KBM-7 (cell line): ENCODE results near the gene FMN2.

ENCODE experiments used
- DNase-seq: peaks from one replicate; pipeline ENCODE4 v3.0.0-alpha.2; 2015
- in situ Hi-C: fragments of 300-500 bp; cut with MboI; formaldehyde crosslinking; loops from 2 replicates; pipeline ENCODE4 v1.14.3; 2020; ENCODE audit warnings: low sequenced_read_pairs, low pct_unique_long_range_greater_than_20kb, mixed read lengths

The FMN2 gene

DNA sequence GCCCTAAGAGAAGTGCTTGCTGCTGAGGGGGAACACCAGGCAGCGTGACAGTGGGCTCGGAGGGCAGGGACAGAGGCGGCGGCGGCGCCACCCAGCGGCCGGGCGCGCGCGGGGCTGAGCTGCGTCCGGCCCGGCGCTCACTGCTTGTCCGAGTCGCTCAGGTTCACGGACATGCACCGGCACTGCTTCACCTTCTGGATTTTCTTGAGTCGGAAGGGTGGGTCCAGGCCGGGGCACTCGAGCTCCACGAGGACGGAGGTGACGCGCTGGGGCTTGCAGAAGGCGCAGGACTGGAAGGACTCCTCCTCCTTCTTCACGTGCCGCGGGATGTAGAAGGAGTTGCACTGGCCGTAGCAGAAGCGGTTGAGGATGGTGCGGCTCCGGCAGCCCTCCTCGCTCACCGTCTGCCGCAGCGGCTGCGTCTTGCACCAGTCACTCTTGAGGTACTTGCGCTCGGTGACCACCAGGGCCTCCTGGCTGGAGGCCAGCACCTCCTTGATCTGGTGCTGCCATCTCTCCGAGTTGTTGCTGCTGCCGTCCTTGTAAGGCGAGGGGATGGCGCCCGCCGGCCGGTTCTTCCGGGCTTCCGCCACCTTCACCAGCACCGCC, 401.3 kb downstream of the FMN2 start:
- in situ Hi-C loops = no loop called here
- DNase-seq = no peak

DNA sequence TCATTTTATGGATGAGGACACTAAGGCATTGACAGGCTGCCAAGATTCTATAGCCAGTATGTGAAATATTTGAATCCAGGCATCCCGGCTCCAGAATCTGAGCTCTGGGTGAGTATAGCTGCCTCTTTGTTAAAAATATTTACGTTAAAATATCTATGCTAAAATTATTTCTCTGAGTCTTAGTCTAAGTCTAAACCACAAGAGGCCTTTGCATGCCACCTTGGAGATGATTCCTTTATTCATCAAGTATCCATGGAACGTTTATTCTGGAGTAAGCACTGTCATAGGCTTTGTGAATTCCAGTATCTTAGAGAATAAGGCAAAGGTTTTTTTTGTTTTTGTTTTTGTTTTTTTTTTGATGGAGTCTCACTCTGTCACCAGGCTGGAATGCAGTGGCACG, 403.9 kb downstream of the FMN2 start:
- in situ Hi-C loops = no loop called here

DNA sequence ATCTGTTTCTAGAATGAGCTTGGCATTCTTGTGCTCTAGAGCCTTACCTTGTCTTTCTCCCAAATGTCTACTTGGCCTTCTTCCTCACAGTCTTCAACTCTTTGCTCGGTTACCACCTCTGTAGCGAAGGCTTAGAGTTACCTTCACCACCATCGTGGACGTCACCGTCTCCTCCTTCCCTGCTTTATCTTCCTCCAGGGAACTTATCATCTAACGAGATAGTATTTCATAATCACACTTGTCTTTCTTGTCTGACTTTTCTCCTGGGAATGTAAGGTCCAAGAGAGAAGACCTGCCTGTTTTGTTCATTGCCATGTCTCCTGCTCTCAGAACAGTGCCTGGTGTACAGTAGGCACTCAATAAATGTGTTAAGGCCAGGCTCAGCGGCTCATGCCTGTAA, 404.7 kb downstream of the FMN2 start:
- DNase-seq = no peak
- in situ Hi-C loops = no loop called here

More for the DNA sequence above, 403.9 kb downstream of the FMN2 start:
- DNase-seq = no peak

DNA sequence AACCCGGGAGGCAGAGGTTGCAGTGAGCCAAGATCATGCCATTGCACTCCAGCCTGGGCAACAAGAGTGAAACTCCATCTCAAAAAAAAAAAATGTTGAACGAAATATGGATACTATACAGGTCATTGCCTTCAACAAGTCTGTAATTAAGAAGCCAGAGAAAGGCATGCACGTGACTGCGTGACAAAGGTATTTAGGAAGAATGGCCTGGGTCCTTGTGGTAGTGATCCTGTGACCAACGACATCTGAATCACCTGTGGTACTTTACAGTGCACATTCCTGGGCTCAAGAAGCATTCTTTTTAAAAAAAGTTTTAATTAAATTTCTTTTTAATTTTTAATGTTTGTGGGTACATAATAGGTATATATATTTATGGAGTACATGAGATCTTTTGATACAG, 405.3 kb downstream of the FMN2 start:
- in situ Hi-C loops = no loop called here
- DNase-seq = no peak

DNA sequence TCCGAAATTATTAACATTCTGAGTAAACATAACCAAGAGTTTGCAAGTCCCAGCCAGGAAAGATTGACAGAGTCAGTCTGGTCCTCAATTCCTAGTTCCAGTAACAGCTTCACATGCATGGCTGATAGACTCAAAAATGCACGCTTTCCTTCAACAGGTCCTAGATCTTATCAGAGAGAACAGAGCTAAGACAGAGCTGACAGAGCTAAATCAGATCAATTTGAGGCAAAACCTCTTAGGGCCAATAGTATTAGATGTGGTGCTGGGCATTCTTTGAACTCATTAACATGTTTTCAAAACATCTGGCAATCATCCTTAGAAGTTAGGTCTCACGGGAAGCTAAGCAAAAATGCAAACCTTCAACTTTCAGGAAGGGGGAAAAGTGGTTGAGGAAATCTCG, 406.2 kb downstream of the FMN2 start:
- no peak for DNase-seq
- in situ Hi-C loops = no loop called here

DNA sequence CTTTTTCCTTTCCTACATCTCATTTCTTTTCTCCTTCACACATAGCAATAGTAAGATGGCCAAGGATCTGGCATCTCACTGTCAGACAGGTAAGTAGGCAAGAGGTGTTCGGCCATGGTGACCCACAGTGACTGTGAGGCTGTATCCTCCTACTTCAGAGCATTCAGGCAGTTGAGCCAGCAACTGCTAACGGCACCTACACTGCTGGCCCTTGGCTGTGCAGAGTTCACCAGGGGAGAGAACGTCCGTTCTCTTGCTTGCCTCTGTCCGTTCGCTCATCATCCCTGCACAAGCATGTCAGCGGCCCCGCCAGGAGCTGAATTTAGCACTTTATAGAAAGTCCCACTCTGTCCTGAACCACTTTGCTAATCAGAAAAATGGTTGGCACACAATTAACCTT, 406.7 kb downstream of the FMN2 start:
- DNase-seq = no peak
- in situ Hi-C loops = no loop called here

DNA sequence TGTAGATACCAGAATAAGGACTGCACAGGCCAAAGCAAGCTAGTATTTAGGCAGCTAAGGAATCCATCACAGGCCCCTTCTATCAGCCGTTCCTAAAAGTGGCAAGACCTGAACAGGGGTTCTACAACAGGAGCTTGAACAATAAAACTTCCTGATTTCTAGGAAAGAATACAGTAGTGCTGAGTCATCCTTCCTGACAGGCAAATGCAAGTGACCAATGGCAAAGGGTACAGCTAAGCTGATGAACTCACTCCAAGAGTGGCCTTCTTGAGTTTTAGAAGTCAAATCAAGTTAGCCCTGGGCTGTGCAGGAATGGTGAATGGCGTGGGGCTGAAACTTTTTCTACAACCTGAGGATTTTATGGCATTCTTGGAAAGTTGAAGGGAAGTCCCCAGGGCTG, 407.3 kb downstream of the FMN2 start:
- in situ Hi-C loops = no loop called here
- DNase-seq = peak; percentile 67

DNA sequence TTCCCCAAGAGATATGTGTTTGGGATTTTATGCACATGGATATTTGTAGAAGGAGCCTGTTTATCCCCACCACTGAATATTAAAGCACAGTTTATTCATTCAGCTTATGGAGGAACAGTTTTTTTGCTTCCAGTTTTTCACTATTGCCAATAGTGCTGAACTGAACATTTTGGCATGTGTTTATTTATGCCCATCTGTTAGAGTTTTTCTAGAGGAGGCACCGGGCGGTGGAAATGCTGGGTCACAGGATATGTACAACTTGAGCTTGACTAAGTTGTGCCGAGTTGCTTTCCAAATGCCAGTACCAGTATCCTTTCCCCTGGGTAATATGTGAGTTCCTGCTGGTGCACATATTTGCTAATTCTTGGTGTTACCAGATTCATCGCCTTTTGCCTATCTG, 409.0 kb downstream of the FMN2 start:
- no peak for DNase-seq
- in situ Hi-C loops = no loop called here

DNA sequence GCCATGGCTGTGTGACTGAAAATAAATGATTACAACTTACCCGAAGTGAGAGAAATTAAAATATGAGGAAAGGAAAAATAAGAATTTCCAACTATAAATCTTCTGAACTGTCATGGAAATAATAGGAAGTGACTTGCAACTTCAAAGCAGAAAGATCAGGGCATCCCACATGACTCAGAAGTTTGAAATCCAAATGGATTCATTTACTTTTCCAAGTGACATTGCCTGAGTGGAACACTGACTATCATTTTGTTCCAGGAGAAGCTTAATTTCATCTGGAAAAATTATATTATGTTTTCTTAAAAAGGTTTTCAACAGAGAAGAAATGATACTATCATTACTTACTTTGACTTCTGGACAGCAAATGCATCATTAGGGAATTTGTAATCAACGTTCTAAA, 409.4 kb downstream of the FMN2 start:
- in situ Hi-C loops = no loop called here
- no peak for DNase-seq

DNA sequence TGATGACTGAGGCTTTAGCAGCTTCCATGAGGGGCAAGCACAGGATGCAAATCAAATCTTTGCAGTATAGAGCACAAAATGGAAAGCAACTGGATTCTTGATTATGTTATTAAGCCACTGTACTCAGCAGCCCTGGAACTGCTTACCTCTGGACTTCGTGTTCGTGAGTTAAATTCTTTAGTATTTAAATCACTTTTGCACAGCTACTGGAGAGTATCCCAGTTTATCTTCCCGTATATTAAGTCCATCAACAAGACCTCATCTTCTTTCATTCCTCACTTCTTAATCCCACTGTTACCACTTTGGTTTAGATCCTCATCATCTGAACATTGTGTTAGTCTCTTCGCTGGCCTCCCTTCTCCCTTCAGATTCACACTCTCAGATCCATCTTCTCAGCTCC, 411.4 kb downstream of the FMN2 start:
- in situ Hi-C loops = no loop called here
- DNase-seq = no peak

DNA sequence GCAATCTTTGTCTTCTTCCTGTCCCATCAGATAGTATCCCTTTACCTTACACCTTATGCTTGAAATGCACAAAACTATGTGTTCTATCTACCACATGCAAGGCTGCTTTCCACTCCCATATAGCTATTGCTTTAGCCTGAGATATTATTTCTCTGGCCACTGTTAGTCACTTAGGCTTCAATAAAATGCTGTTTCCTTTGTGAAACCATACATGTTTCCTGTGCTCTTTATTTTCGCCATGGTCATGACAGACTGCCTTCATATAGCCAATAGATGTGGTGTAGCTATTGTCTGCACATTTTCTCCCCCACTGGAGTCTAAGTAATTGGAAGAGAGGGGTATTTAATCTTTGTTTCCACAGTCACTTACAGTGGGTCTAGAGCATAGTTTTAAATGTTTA, 411.9 kb downstream of the FMN2 start:
- in situ Hi-C loops = no loop called here
- DNase-seq = no peak

DNA sequence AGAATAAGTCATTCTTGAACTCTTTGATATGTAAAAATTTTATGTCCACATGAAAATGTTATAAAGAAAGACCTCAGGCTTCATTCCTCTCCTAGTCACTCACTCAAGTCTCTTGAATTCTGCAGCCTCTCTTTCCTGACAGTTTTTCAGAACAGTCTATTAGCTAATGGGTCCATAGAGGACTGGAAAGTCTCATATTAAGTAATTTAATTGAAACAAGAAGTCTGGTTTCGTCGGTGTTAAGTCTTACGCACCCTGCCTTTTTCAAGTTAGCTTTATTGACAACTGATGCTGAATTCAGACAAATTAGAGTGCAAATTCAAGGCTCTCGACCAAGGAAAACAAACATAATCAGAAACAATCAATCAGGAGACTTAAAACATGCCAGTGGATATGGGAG, 414.5 kb downstream of the FMN2 start:
- DNase-seq = no peak
- in situ Hi-C loops = no loop called here

DNA sequence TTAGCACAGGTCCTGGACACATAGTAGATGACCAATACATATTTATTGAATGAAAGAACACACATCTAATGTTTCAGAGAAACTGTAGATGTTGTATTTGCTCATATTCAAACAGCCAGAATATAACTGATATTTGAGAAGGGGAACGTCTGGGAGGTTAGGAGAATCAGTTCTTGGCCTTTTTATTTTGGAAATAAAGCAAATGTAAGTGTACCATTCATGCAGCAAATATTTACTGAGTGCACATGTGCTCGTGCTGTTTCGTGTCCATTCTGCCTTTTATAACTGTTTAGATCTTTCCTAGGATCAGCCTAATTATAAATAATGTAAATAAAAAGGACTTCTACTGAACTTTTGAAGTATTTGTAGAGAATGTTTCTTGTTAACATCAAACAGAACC, 416.5 kb downstream of the FMN2 start:
- in situ Hi-C loops = no loop called here

DNA sequence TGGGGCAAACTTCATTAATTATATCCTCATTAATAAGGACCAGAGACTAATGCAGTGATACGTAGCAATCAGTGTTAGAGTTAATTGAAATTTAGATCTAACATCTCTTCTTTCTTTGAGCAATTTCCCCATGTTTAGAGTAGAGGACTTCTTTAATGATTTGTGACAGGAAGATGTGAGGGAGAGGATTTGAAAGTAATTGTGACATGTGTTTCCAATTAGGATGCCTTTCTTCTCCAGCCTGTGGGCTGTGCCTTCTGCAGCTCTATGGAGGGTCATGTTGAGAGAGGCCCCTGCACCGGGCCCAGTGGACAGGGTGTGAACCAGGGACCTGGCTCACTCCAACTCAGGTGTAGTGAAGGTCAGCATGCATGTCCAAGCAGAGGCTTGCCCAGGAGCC, 417.3 kb downstream of the FMN2 start:
- in situ Hi-C loops = no loop called here
- no peak for DNase-seq

More for the DNA sequence above, 416.5 kb downstream of the FMN2 start:
- no peak for DNase-seq

DNA sequence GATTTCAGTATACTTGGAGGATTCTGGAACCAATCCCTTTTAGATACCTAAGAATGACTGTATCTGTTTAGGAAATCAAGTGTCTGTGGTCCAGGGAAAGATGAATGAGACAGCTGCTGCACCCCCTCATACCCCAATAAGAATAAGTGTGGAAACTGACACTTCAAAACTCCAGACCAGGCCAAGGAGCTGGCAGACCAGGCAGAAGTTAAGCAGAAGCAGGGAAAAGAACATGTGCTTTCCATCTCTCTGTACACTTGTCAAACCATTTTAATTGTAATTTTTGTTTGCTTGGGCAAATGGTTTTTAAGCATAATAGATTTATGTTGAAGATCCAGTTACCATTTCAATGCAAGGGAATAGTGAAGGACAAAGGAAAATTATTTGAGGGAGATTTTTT, 420.1 kb downstream of the FMN2 start:
- no peak for DNase-seq
- in situ Hi-C loops = no loop called here

DNA sequence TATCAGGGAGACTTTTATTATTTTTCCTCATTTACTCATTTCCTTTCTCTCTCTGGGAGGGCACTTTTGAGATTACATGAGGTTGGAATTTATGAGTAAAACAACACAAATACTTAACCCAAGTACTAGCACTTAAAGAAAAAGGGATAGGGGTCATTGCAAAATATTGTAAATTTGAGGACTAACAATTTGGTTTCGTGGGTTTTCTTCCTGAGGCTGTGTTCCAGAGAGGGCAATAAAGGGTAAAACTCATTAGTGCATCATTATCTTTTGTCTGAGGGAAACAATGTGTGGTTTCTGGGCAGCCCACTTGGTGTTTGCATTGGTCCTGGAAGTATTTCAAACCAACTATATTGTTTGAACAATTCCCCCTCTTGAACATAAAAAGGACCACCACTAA, 423.8 kb downstream of the FMN2 start:
- in situ Hi-C loops = no loop called here
- DNase-seq = no peak

DNA sequence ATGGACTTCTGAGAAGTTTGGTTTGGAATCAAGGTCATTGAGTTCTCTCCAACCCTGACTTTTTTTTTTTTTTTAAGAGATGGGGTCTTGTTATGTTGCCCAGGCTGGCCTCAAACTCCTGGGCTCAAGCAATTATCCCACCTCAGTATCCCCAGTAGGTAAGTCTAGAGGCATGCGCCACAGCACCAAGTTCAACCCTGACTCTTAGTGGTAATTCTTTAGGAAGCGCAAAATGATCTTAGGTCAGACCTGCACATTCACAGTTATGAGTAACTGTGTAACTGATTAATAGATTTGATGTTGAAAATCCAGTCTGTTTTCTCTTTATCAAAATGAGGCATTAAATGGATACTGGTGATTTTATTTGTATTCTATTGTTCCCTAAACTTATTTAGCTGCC, 424.4 kb downstream of the FMN2 start:
- in situ Hi-C loops = no loop called here
- DNase-seq = no peak

DNA sequence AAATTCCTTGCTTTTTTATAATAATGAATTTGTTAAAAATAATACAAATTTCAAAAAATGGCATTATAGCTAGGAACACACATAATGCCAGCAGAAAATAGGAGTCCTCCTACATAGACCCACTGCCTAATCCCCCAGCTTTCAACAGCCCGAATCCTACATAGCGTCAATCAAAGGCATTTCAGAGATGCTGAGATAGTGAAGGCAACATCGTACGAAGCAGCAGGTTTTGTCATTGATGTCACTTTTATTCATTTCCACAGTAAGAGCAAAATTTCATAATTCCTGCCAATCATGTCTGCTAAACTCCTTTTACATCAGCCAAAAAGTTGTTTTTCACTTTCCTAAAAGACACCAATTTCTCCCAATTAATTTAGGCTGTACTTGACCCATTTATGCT, 426.2 kb downstream of the FMN2 start:
- no peak for DNase-seq
- in situ Hi-C loops = no loop called here

DNA sequence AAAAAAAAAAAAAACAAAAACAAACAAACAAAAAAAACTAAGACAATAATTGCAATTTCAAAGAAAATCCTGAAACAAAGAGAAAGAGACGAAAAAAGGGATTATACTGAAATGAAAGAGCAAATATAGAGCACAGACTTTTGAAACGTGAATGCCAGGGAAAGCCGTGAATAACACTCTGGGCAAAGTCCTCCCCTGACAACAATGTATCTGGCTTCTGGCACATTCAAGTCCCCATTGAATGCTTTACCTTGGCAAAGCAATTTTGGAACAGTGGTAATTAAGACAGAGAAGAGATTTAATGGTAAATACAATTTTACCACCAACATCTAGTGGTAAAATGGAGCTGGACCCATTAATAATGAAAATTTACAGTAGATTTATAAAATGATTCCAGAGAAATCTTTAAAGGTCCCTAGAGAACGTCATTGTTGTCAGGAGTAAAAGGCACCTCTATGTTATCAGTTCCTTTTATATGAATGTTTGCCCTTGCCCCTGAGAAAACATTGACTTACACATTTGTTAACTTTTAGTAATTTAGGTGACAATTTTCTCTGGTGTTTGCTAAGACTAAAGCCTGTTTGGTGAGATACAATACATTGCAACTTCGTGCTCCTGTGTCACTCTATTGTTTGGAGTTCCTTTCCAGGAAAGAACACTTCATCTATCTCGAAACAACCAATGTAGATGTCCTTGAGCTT, 430.6 kb downstream of the FMN2 start:
- in situ Hi-C loops = no loop called here

DNA sequence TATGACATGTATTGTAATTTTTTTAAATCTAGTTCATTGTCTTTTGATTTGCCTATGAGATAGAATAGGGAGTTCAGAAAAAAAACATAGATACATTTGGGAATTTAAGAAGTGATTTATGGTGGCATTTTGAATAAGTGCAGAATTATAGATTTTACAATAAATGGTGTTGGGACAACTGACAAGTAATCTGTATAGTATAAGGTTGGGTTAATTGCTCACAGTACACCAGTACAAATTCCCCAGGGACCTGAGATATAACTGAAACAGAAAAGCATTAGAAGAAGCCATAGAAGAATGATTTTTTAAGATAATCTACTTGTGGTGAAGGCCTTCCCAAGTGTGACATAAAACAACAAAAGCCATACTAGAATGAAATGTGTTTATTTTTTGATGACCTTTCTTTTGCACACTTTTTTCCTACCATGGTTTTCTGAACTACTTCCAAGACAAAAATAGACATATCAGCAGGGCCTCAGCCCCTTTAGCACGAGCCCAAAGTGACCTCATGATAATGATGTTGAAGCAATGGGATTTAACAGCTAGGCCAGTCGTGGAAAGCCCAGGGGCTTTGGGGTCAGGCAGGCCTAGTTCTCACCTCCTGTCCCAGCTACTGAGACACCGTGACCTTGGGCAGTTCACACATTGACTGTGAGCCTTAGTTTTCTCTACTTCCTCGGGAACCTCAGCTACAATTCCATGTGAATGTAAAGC, 432.8 kb downstream of the FMN2 start:
- in situ Hi-C loops = no loop called here
- DNase-seq = no peak

More for the DNA sequence above, 430.6 kb downstream of the FMN2 start:
- DNase-seq = no peak
